Measurements from ENCODE around the gene CD274. TPM values are rescaled to one million over a fixed set of nuclear protein-coding genes. Genes with fewer than 3 reads are reported as not detected.
"Not testable (repeated sequence)": the region's sequence is repeated elsewhere in the genome, so short reads cannot be mapped to it uniquely, and the experiment has no call there.

The CD274 gene
- polyA plus RNA-seq (2013, experiment 1 of 2; ENCODE audit: insufficient read length), result 7.6 TPM
- polyA plus RNA-seq (2013, experiment 2 of 2; ENCODE audit: insufficient read length), result 7.1 TPM

DNA sequence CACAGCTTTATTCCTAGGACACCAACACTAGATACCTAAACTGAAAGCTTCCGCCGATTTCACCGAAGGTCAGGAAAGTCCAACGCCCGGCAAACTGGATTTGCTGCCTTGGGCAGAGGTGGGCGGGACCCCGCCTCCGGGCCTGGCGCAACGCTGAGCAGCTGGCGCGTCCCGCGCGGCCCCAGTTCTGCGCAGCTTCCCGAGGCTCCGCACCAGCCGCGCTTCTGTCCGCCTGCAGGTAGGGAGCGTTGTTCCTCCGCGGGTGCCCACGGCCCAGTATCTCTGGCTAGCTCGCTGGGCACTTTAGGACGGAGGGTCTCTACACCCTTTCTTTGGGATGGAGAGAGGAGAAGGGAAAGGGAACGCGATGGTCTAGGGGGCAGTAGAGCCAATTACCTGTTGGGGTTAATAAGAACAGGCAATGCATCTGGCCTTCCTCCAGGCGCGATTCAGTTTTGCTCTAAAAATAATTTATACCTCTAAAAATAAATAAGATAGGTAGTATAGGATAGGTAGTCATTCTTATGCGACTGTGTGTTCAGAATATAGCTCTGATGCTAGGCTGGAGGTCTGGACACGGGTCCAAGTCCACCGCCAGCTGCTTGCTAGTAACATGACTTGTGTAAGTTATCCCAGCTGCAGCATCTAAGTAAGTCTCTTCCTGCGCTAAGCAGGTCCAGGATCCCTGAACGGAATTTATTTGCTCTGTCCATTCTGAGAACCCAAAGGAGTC, at the start of gene CD274:
Gene CD274 (plus strand): TSS at position 184 of the 733 bp plus-strand sequence. CDS start 5,572 bp downstream, outside the sequence.
- peak; percentile 86 for DNase-seq

DNA sequence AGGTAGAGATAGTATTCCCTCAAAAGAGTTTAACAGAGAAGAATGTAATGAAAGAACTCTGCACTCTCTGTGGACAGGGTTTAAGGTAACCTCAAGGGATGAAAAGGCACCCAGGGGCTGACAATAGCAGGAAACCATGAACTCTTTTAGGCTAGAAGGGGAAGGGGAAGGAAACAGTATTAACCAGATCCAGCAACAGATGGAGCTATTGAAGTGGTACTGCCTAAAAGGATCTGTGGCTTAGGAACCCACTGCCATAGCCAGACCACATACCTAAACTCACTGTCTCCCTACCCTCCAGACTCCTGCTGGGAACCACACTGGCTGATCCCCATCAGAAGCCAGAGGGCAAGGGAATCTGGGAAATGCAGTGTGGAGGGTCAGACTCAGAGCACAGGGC, 48.1 kb upstream of the CD274 start:
- no peak for DNase-seq

DNA sequence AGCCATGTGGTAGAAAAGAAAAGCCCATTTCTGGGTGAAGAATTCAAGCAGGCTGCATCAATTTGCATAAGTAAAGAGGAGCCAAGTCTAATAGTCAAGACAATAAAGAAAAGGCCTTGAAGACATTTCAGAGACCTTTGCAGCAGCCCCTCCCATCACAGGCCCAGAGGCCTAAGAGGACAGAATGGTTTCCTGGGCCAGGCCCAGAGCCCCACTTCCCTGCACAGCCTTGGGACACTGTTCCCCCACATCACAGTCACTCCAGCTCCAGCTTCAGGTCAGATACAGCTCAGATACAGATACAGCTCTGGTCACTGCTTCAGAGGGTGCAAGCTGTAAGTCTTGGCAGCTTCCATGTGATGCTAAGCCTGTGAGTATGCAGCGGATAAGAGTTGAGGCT, 41.7 kb upstream of the CD274 start:
- no peak for DNase-seq

DNA sequence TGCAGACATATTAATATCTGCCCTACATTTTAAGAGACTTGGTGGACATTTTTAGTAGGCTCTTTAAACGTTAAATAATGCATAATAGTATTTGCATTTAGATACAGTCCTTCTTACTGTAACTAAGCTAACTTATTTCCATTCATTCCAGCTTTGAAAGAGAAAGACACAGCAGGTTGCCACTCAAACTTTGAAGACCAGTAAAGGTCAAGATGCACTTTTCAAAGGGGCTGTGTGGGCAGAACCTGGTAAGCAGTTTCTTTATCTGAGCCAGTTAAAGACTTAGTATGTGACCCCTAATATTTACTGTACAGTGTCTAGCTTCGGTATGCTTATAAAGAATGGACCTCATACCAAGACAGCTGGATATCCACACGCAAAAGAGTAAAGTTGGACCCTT, 33.4 kb upstream of the CD274 start:
- DNase-seq, result no peak

DNA sequence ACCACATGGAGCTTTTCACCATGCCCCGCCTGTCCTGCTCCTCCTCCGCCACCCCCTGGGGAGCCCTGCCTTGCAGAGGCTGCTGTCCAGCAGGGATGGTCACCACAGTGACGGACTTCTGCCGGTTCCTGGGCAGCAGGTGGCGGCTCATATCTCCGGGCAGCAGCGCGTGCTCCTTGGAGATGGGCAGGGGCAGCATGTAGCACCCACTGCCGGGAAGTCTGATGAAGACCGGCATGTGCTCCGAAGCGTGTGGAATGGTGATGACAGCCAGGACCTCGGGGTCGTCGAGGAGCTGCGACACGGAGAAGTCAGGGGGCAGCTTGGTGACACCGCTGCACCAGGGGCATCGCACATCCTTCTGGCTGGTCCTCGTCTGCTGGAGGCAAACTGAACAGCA, 31.9 kb upstream of the CD274 start:
- DNase-seq, result no peak

DNA sequence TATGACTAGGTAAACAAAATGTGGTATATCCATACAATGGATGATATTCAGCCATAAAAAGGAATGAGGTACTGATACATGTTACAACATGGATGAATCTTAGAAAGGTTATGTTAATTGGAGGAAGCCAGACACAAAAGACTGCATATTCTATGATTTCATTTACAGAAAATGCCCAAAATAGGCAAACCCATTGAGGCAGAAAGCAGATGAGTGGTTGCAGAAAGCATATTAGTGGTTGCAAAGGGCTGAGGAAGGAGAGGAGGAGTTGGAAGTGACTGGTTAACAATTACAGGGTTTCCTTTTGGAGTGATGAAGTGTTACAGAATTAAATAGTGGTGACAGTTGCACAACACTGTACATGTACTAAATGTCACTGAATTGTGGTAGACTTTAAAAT, 30.4 kb upstream of the CD274 start:
- DNase-seq, result no peak

DNA sequence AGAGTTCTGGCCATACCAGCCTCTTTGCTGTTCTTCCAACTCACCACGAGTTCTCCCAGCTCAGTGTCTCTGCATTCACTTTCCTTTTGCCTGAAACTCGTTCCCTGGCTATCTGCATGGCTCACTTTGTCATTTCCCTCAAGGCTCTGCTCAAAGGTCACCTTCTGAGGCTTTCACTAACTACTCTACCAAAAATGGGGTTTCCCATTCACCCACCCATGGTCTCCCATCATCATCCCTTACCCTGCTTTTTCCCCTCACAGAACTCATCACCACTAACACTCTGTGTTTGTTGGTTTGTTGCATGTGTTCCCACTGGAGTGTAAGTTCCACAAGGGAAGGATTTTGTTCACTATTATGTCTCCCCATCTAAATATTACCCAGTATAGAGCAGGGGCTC, 29.2 kb upstream of the CD274 start:
- no peak for DNase-seq

DNA sequence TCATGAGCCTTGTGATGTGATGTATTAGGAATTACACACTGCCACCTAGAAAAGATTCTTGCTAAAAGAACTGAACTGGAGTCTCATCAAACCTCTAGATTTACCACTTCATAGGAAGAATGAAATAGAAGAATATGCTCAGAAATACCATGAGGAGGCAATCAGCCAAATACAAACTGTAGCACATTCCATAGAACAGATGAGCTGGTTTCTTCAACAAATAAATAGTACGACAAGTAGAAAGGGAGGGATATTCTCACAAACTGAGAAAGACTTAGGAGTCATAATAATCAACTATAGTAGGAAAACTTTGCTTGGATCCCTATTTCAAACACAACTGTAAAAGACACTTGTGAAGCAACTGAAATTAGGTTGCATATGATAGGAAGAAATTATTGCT, 28.1 kb upstream of the CD274 start:
- no peak for DNase-seq

DNA sequence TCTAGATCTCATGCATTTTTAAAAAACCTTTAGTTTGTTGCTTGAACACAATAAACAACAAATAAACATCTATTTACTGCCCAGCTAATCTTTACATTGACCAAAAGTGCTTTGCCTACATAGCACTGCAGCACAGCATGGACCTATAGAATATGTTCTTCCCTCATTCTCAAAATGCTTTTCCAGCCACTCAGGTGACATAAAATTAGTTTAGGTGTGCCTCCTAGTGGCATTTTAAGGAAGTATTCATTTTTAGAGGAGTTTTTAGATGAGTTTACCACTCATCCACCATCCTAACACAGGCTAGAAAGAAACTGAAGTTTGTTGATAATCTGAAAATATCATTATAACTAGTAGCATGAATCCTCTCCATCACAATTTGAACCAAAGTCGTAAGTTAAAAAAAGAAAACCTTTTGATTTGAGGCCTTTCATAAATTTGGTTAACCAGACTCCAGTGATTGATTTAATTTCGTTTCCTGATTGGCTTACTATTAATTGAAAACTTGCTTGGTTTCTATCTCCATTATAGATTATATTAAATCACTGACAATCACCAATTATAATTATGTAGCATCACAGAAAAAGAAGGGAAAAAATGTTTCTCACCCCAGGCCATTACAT, 25.2 kb upstream of the CD274 start:
- no peak for DNase-seq

DNA sequence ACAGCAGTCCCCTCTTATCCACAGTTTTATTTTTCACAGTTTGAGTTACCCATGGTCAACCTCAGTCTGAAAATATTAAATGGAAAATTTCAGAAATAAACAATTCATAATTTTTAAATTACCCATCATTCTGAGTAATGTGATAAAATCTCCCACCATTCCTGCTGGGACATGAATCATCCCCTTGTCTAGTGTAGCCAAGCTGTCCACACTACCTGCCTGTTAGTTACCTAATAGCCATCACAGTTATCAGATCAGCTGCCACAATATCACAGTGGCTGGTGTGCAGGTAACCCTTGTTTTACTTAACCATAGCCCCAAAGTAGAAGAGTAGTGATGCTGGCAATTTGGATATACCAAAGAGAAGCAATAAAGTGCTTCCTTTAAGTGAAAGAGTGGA, 23.3 kb upstream of the CD274 start:
- DNase-seq, result no peak

DNA sequence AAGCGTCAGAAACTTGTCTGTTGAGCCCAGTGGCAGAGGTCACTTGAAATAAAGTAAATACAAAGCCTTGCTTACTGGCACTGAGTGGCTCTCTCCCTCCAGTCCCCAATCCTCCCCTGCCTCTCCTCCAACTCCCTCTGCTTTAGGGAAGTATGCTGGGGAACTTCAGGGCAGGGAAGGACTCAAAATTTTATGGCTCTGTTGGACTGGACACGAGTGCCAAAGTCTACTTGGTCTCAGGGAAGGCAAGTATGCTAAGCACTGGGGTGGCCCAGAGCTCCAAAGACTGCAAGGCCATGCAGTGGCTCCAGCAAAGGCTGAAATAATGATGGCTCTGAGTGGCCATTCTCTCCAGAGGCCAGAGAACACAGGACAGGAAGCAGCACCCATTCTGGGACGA, 22.2 kb upstream of the CD274 start:
- DNase-seq, result no peak

DNA sequence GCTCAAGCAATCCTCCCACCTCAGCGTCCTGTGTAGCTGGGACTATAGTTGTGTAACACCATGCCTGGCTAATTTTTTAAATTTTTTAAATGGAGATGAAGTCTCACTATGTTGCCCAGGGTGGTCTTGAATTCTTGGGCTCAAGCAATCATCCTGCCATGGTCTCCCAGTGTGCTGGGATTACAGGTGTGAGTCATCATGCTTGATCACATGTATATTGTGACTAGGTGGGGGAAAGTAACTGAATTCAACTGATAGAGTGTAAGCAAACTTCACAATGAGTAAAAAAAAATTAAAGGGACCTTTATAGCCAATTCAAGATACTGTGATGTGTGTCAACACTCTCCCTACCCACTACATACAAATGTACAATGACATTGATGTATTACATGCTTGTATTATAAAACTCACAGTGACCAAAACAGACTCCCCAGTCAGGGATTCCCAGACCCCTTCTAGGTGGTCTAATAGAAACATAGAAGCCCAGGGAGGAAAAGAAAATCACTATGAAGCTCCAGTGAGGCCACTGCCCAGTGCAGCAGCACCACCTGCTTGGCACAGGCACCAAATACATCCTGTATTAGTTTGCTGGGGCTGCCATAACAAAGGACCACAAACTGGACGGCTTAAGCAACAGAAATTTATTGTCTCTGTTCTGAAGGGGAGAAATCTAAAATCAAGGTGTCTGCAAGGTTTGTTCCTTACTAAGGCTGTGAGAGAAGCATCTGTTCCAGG, 21.4 kb upstream of the CD274 start:
- peak; percentile 26 for DNase-seq

DNA sequence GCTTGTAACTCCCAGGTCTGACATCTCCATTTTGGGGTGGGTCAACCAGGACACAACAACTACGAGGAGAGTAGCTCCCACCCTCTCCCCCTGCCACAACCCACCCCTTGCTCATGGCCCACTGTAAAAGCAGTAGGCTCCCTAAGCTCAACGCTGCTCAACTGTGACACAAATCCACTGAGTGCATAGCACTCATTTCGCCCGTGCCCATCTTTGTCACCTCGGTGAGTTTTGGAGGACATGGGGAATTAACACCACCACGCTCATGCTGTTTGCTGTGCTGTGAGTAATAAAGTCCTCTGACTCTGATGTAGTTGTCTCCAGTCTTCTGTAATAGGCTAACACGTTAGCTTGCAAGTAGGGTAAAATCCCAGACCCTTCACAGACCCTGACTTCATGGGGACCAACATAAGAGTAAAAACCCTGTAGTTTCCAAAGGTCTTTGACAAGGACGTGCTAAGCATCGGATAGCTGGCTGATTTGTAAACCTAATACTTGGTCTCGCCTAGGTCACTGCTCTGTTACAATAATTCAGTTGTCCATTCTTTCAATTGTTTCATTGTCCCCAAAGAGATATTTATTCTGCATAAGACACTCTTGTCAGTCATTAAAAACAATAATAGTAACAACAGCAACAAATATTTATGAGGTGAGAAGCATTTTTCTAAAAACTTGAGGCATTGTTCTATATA, 20.3 kb upstream of the CD274 start:
- no peak for DNase-seq

DNA sequence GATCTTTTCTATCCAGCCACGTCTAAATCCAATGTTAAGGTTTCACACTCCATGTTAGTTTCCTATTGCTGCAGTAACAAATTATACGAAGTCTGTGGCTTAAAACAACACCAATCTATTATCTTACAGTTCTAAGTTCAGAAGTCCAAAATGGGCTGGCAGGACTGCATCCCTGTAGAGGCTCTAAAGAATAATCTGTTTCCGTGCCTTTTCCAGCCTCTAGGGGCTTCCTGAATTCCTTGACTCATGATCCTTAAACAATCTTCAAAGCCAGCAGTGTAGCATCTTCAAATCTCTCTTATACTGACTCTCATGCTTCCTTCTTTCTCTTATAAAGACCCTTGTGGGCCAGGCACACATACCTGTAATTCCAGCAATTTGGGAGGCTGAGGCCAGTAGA, 19.4 kb upstream of the CD274 start:
- no peak for DNase-seq

DNA sequence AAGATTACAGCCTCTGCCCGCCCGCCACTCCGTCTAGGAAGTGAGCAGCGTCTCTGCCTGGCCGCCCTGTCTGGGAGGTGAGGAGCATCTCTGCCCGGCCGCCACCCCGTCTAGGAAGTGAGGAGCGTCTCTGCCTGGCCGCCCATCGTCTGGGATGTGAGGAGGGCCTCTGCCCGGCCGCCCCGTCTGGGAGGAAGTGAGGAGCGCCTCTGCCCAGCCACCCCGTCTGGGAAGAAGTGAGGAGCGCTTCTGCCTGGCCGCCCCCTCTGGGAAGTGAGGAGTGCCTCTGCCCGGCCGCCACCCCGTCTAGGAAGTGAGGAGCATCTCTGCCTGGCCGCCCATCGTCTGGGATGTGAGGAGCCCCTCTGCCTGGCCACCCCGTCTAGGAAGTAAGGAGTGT, 17.5 kb upstream of the CD274 start:
- DNase-seq, result not testable (repeated sequence)

DNA sequence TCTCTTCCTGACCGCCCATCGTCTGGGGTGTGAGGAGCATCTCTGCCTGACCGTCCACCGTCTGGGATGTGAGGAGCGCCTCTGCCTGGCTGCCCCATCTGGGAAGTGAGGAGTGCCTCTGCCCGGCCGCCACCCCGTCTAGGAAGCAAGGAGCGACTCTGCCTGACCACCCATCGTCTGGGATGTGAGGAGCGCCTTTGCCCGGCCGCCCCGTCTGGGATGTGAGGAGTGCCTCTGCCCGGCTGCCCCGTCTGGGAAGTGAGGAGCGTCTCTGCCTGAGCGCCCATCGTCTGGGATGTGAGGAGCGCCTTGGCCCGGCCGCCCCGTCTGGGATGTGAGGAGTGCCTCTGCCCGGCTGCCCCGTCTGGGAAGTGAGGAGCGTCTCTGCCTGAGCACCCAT, 17.0 kb upstream of the CD274 start:
- DNase-seq, result not testable (repeated sequence)

DNA sequence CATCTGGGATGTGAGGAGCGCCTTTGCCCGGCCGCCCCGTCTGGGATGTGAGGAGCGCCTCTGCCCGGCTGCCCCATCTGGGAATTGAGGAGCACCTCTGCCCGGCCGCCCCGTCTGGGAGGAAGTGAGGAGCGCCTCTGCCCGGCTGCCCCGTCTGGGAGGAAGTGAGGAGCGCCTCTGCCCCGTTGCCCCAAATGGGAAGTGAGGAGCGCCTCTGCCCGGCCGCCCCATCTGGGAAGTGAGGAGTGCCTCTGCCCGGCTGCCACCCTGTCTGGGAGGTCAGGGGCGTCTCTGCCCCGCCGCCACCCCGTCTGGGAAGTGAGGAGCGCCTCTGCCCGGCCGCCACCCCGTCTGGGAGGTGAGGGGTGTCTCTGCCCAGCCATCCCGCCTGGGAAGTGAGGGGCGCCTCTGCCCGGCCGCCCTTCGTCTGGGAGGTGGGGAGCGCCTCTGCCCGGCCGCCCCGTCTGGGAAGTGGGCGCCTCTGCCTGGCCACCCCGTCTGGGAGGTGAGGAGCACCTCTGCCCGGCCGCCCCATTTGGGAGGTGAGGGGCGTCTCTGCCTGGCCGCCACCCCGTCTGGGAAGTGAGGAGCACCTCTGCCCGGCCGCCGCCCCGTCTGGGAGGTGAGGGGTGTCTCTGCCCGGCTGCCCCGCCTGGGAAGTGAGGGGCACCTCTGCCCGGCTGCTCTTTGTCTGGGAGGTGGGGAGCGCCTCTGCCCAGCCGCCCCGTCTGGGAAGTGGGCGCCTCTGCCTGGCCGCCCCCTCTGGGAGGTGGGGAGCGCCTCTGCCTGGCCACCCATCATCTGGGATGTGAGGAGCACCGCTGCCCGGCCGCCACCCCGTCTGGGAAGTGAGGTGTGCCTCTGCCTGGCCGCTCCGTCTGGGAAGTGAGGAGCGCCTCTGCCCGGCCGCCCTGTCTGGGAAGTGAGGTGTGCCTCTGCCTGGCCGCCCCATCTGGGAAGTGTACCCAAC, 16.2 kb upstream of the CD274 start:
- not testable (repeated sequence) for DNase-seq

DNA sequence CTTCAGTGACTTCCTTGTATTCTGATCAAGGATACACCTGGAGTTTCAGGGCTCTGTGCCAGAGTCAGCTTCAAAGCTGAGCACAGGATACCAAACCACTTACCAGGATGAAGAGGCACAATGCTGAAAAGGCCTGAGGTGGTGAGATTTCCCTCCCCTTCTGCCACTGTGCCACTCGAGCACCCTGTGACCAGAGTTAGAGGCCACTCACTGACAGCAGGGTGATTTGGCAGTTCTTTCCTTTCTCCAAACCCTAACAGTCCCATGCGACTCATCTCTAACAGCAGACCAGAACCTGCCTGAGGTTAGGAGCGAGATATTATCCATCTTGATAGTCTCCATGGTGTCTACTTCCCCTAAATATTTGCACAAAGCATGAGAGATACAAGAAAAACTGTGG, 14.4 kb upstream of the CD274 start:
- DNase-seq, result no peak

DNA sequence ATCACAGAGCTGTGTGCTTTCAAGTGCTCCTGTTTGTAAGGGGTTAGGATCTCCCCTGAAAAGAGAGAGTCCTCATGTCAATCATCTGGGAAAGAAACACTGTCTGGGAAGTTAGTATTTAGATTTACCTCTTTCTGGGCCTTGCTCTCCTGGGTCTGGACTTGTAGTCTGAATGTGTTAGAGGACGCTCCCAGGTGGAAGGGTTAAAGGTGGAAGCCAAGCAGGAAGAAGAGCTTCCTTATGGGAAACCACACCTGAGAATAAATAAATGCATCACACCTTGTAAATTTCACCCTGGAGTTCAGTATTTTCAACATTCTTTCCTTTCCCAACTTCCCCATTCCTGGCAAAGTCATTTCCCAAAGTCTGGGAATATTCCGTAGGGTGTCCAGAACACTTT, 13.9 kb upstream of the CD274 start:
- DNase-seq, result no peak

DNA sequence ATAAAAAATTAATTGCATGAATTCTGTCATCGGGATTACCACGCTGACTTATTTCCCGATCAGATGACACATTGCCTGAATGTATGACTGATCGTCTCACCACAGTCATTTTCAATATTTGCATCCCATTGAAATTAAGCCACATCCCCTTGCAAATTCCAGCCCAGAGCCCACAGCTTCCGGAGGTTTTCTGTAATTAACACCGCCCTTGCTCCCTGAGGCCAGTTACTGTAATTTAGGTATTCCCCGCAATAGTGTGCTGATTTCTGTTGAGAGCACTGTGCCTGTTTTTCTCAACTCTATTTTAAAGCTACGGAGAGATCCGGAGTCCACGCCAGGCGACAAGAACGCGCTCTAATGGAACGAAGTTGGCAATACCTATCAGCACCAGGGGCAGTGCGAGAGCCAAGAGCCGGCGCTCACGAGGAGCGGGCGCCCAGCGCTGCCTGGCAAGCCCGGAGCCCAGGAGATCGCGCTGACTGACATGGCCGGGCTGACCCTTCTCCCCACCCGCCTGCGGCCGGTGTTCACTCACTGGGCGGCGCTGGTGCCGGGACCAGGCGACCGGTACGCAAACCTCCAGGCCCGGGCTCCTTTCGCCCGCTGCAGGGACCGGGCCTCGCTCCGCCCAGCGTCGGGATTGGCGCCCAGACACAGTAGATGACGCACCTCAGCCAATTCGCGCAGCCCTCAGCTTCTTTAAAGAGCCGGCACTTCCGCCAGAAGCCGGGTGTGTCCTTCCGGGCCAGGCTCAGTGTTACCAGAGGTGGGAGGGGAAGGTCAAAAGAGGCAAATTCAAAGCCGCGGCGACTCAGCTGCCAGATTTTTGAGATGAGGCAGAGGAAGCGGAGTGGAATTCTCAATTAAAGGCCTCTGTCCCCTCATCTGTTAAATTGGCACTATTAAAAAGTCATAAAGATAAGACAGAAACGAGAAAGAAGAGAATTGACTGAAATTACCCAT, 12.8 kb upstream of the CD274 start, which contains the start of gene PLGRKT:
Gene PLGRKT (minus strand): TSS at position 672 of the 963 bp plus-strand sequence. CDS start 5,948 bp downstream, outside the sequence.
- peak; percentile 93 for DNase-seq

Data from fibroblast of skin of abdomen (primary cell).